Measurements from ENCODE around the gene CELF3. TPM values are rescaled to one million over a fixed set of nuclear protein-coding genes. Genes with fewer than 3 reads are reported as not detected.

CELF3 gene
- total RNA-seq, 1 experiment from 2014 or later: not detected

DNA sequence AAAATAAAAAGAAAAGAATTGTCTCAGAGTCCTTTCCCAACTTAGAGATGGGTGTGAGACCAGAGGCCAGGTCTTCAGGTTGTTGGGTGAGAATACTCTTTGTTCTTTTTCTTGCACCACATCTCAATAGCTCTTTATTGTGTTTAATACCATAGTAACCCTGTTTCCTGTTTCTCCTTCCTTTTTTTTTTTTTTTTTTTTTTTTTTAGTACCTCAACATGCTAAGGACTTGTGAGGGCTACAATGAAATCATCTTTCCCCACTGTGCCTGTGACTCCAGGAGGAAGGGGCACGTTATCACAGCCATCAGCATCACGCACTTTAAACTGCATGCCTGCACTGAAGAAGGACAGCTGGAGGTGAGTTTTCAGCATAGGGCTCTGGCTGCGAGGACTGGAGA, 24.4 kb downstream of the CELF3 start:
- POLR2A ChIA-PET: no interaction called here
- no peaks in the 10 kb centered on the region for H3K27me3 ChIP-seq (ENCODE audit: control insufficient read depth, insufficient read depth, low read length)
- intact Hi-C loops (cut with micrococcal nuclease; ENCODE audit: unreplicated experiment): loop anchor here (10.0 kb wide), 1 partner anchor 143 kb away; the partner anchor contains the start of genes C2CD4D and RORC
- TF ChIP-seq SIN3A (IDR thresholded peaks at IDR 0.05; ENCODE audit: borderline replicate concordance, insufficient read depth, low read depth, low read length) (no peak), TCF7L2 (IDR thresholded peaks at IDR 0.05; ENCODE audit: low read depth, low read length) (no peak), POLR2AphosphoS5 (IDR thresholded peaks at IDR 0.05; ENCODE audit: low read depth, low read length) (no peak)
- TF ChIP-seq, protein P1, sequence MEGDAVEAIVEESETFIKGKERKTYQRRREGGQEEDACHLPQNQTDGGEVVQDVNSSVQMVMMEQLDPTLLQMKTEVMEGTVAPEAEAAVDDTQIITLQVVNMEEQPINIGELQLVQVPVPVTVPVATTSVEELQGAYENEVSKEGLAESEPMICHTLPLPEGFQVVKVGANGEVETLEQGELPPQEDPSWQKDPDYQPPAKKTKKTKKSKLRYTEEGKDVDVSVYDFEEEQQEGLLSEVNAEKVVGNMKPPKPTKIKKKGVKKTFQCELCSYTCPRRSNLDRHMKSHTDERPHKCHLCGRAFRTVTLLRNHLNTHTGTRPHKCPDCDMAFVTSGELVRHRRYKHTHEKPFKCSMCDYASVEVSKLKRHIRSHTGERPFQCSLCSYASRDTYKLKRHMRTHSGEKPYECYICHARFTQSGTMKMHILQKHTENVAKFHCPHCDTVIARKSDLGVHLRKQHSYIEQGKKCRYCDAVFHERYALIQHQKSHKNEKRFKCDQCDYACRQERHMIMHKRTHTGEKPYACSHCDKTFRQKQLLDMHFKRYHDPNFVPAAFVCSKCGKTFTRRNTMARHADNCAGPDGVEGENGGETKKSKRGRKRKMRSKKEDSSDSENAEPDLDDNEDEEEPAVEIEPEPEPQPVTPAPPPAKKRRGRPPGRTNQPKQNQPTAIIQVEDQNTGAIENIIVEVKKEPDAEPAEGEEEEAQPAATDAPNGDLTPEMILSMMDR (IDR thresholded peaks at IDR 0.05): no peak
- TF ChIP-seq, protein P2, sequence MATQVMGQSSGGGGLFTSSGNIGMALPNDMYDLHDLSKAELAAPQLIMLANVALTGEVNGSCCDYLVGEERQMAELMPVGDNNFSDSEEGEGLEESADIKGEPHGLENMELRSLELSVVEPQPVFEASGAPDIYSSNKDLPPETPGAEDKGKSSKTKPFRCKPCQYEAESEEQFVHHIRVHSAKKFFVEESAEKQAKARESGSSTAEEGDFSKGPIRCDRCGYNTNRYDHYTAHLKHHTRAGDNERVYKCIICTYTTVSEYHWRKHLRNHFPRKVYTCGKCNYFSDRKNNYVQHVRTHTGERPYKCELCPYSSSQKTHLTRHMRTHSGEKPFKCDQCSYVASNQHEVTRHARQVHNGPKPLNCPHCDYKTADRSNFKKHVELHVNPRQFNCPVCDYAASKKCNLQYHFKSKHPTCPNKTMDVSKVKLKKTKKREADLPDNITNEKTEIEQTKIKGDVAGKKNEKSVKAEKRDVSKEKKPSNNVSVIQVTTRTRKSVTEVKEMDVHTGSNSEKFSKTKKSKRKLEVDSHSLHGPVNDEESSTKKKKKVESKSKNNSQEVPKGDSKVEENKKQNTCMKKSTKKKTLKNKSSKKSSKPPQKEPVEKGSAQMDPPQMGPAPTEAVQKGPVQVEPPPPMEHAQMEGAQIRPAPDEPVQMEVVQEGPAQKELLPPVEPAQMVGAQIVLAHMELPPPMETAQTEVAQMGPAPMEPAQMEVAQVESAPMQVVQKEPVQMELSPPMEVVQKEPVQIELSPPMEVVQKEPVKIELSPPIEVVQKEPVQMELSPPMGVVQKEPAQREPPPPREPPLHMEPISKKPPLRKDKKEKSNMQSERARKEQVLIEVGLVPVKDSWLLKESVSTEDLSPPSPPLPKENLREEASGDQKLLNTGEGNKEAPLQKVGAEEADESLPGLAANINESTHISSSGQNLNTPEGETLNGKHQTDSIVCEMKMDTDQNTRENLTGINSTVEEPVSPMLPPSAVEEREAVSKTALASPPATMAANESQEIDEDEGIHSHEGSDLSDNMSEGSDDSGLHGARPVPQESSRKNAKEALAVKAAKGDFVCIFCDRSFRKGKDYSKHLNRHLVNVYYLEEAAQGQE (IDR thresholded peaks at IDR 0.05; ENCODE audit: insufficient read depth in 1 of 2, low read depth in 2 of 2, low read length in 1 of 2): no peak
- CTCF ChIA-PET: interaction anchor here (0.6 to 0.7 kb wide), 2 partner anchors 15 to 161 kb away, joined by 4 to 7 read pairs; no protein-coding TSS in a partner anchor
- DNase-seq (ENCODE audit: low read depth, low spot score) (no peak), ATAC-seq (no peak)
- peaks cover 11% of the 10 kb centered on the region; the same call in 1 of the 2 replicates for H3K36me3 ChIP-seq (ENCODE audit: control insufficient read depth, insufficient read depth, low read length)
- BruUV-seq (replicated peaks): no TSS peak
- in situ Hi-C loops (cut with HindIII; ENCODE audit: low pct_unique_long_range_greater_than_20kb, low sequenced_read_pairs): no loop called here
- no peaks in the 10 kb centered on the region for H3K9me3 ChIP-seq (ENCODE audit: control insufficient read depth, insufficient read depth, low read depth, low read length)
- H3K27ac ChIP-seq (ENCODE audit: low read length): no peak overlapping the region
- no peak overlapping the region for H3K4me3 ChIP-seq (ENCODE audit: low read depth in 2 of 2, low read length in 2 of 2)
- H3K4me1 ChIP-seq (ENCODE audit: control insufficient read depth, insufficient read depth, low read length): no peaks in the 10 kb centered on the region

DNA sequence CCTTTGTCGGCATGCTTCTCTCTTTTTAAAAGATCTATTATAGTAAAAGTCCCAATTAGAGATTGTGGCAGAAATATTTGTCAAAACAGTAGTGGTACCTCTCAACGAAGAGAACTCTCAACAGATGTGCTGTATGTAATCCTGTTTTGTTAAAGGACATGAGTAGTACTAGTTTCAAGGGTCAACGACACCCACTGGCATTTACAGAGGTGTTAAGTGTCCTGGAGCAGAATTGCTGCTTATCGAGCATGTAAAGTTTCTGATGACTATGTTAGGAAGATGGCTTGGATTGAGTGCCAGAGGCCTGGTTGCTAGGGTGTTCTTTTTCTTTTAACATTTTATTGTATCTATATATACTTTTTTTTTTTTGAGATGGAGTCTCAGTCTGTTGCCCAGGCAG, 27.1 kb downstream of the CELF3 start:
- ATAC-seq (no peak), DNase-seq (ENCODE audit: low read depth, low spot score) (no peak)
- no TSS peak for BruUV-seq (replicated peaks)
- Histone ChIP-seq H3K36me3 (ENCODE audit: control insufficient read depth, insufficient read depth, low read length) (peaks cover 10% of the 10 kb centered on the region; the same call in 1 of the 2 replicates), H3K9me3 (ENCODE audit: control insufficient read depth, insufficient read depth, low read depth, low read length) (no peaks in the 10 kb centered on the region), H3K27me3 (ENCODE audit: control insufficient read depth, insufficient read depth, low read length) (no peaks in the 10 kb centered on the region), H3K4me1 (ENCODE audit: control insufficient read depth, insufficient read depth, low read length) (no peaks in the 10 kb centered on the region), H3K27ac (ENCODE audit: low read length) (no peak overlapping the region), H3K4me3 (ENCODE audit: low read depth in 2 of 2, low read length in 2 of 2) (no peak overlapping the region)
- ChIA-PET CTCF (no interaction called here), POLR2A (no interaction called here)
- intact Hi-C loops (cut with micrococcal nuclease; ENCODE audit: unreplicated experiment) (no loop called here), in situ Hi-C loops (cut with HindIII; ENCODE audit: low pct_unique_long_range_greater_than_20kb, low sequenced_read_pairs) (no loop called here)
- TF ChIP-seq TCF7L2 (IDR thresholded peaks at IDR 0.05; ENCODE audit: low read depth, low read length) (no peak), POLR2AphosphoS5 (IDR thresholded peaks at IDR 0.05; ENCODE audit: low read depth, low read length) (no peak), SIN3A (IDR thresholded peaks at IDR 0.05; ENCODE audit: borderline replicate concordance, insufficient read depth, low read depth, low read length) (no peak)
- TF ChIP-seq, protein P1 (IDR thresholded peaks at IDR 0.05): no peak

Data from Panc1 (cell line).